Measurements from ENCODE around the gene ANP32A. TPM values are rescaled to one million over a fixed set of nuclear protein-coding genes. Genes with fewer than 3 reads are reported as not detected.
A peak's percentile ranks its signal among the peaks of the same experiment; 100 is the strongest.

The ANP32A gene
- total RNA-seq, 1 experiment from 2014 or later: 250 TPM

DNA sequence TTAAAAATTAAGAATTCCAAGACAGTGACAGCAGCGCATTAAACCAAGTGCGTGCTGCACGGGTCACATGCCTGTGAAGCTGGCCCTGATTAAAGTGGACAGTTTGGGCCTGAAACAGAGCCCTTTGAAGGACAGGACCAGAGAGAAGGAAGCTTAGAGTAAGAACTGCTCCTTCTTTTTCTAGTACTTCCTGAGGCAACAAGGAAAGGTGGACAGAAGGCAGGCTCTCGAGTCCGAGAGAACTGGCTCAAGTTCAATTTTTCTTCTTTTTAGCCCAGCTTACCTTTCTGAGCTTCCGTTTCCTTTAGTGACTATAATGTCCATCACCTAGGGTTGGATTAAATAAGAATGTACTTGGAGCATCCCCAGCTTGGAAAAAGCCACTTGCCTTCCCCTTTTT is 26.9 kb downstream of the ANP32A start:
- Mint-ChIP-seq H3K9me3 (ENCODE audit: low read depth, unreplicated experiment) (no peaks in the 10 kb centered on the region), H3K27me3 (ENCODE audit: unreplicated experiment) (no peaks in the 10 kb centered on the region), H3K4me3 (ENCODE audit: low read depth, unreplicated experiment) (no peak overlapping the region), H3K4me1 (ENCODE audit: low read depth, unreplicated experiment) (peaks cover 75% of the 10 kb centered on the region), H3K27ac (ENCODE audit: unreplicated experiment) (no peak overlapping the region), H3K36me3 (ENCODE audit: insufficient read depth, unreplicated experiment) (peaks cover 17% of the 10 kb centered on the region)
- intact Hi-C loops (cut with micrococcal nuclease; ENCODE audit: unreplicated experiment): no loop called here
- no TSS peak for BruUV-seq (replicated peaks)
- TF ChIP-seq, protein P1, sequence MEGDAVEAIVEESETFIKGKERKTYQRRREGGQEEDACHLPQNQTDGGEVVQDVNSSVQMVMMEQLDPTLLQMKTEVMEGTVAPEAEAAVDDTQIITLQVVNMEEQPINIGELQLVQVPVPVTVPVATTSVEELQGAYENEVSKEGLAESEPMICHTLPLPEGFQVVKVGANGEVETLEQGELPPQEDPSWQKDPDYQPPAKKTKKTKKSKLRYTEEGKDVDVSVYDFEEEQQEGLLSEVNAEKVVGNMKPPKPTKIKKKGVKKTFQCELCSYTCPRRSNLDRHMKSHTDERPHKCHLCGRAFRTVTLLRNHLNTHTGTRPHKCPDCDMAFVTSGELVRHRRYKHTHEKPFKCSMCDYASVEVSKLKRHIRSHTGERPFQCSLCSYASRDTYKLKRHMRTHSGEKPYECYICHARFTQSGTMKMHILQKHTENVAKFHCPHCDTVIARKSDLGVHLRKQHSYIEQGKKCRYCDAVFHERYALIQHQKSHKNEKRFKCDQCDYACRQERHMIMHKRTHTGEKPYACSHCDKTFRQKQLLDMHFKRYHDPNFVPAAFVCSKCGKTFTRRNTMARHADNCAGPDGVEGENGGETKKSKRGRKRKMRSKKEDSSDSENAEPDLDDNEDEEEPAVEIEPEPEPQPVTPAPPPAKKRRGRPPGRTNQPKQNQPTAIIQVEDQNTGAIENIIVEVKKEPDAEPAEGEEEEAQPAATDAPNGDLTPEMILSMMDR (IDR thresholded peaks at IDR 0.05; ENCODE audit: unreplicated experiment): no peak
- CTCF ChIA-PET: interaction anchor here (0.9 to 1.0 kb wide), 2 partner anchors 10 to 82 kb away, joined by 4 read pairs; no protein-coding TSS in a partner anchor
- no peak for DNase-seq

DNA sequence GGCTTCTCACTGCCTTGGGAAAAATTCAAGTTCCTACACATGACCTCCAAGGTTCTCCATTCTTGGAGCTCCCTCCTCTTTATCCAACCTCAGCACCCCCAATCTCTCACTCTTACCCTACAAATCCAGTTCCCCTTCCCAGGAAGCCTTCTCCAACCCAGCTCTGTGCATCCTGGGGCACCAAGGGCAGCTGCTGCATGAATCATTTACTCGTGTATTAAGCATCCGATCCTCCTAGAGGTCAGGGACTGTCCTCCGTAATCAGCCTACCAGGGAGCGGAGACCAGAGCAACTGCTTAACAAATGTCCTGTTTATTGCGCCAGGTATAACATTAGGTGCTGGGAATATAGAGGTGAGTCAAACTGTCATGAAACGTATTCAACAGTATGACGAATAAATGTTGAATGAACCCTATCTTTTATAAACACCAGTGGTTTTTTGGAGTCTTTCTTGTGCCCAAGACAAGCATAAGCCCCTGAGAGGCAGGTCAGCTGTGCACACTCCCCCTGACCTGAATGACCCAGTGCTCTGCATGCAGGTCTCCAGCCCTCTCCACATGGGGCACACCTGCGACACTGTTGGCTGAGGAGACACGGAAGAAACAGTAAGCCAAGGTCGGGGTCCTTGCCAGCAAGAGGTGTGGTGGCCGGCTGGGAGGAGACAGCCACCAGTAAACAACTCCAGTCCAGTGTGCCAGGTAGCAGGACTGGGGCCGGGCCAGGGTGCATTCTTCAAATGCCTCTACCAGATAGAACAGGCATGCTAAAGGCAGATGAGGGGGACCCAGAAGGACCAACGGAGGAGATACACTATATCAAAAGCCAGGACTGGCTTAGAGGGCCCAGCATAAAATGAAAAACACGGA is 27.6 kb downstream of the ANP32A start:
- Mint-ChIP-seq H3K9me3 (ENCODE audit: low read depth, unreplicated experiment) (no peaks in the 10 kb centered on the region), H3K27ac (ENCODE audit: unreplicated experiment) (no peak overlapping the region), H3K4me1 (ENCODE audit: low read depth, unreplicated experiment) (peaks cover 75% of the 10 kb centered on the region), H3K4me3 (ENCODE audit: low read depth, unreplicated experiment) (no peak overlapping the region), H3K27me3 (ENCODE audit: unreplicated experiment) (no peaks in the 10 kb centered on the region), H3K36me3 (ENCODE audit: insufficient read depth, unreplicated experiment) (peaks cover 23% of the 10 kb centered on the region)
- TF ChIP-seq, protein P1 (IDR thresholded peaks at IDR 0.05; ENCODE audit: unreplicated experiment): no peak
- DNase-seq: peak; percentile 37
- CTCF ChIA-PET: interaction anchor here (0.9 to 1.0 kb wide), 2 partner anchors 10 to 83 kb away, joined by 4 read pairs; no protein-coding TSS in a partner anchor
- no TSS peak for BruUV-seq (replicated peaks)
- intact Hi-C loops (cut with micrococcal nuclease; ENCODE audit: unreplicated experiment): no loop called here

DNA sequence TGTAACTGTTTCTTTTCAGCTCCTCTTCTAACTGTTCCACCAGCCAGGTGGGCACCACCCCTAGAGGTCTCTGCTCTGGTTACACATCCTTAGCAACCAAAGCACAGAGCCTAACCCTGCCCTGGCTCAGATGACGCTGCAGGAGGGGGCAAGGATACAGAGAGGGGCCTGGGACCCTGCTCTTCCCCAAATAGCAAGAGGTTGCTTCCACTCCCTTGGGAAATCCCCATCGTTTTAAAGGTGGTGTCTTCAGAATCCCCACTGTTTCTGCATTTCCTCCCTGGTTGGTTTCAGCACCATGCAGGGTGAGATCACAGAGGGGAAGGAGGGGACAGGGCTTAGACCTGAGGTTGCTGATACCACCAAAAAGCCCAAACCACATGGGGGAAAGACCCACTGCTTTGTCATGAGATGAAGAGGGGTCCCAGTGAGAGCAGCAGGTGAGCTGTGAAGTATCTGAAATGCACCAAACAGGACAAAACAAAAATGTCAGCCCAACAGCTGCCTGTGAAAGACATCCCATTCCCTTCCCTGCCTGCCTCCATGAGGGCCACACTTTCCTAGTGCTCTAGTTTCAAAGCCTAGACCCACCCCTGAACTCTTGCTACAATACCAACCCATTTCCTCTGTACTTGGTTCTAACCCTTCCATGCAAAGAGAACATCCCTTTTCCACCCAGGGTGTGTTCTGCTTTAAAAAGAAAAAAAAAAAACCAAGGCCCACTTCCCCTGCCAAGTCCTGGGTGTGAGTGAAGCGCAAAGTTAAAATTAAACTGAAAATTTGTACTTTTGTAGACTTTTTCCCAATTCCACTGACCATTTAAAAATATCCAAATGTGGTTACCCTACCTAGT is 29.0 kb downstream of the ANP32A start:
- no peaks in the 10 kb centered on the region for H3K27me3 Mint-ChIP-seq (ENCODE audit: unreplicated experiment)
- H3K27ac Mint-ChIP-seq (ENCODE audit: unreplicated experiment): no peak overlapping the region
- H3K4me3 Mint-ChIP-seq (ENCODE audit: low read depth, unreplicated experiment): no peak overlapping the region
- peaks cover 30% of the 10 kb centered on the region for H3K36me3 Mint-ChIP-seq (ENCODE audit: insufficient read depth, unreplicated experiment)
- TF ChIP-seq, protein P1 (IDR thresholded peaks at IDR 0.05; ENCODE audit: unreplicated experiment): no peak
- no TSS peak for BruUV-seq (replicated peaks)
- H3K9me3 Mint-ChIP-seq (ENCODE audit: low read depth, unreplicated experiment): no peaks in the 10 kb centered on the region
- DNase-seq: no peak
- intact Hi-C loops (cut with micrococcal nuclease; ENCODE audit: unreplicated experiment): no loop called here
- peaks cover 67% of the 10 kb centered on the region for H3K4me1 Mint-ChIP-seq (ENCODE audit: low read depth, unreplicated experiment)
- CTCF ChIA-PET: no interaction called here

DNA sequence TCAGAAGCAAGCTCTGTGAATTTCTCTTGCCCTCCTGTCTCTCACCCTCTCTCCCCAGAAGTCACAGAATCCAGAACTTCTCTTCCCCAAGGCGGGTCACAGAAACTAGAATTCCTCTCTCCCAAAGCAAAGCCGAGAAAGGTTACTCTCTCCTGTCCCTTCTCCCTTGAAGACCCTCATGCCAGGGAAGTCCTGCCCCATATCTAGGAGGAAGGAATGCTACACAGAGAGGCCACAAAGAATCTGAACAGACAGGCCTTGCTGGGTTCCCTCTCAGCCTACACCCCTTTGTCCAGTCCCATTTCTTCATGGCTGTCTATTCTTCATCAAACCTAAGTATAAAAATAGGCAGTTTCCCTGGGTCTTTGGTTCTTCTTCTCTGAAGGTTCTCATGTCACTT is 29.8 kb downstream of the ANP32A start:
- peaks cover 34% of the 10 kb centered on the region for H3K36me3 Mint-ChIP-seq (ENCODE audit: insufficient read depth, unreplicated experiment)
- CTCF ChIA-PET: no interaction called here
- no TSS peak for BruUV-seq (replicated peaks)

More for the DNA sequence above, 29.8 kb downstream of the ANP32A start:
- Mint-ChIP-seq H3K27me3 (ENCODE audit: unreplicated experiment) (no peaks in the 10 kb centered on the region), H3K9me3 (ENCODE audit: low read depth, unreplicated experiment) (no peaks in the 10 kb centered on the region), H3K27ac (ENCODE audit: unreplicated experiment) (no peak overlapping the region), H3K4me3 (ENCODE audit: low read depth, unreplicated experiment) (no peak overlapping the region), H3K4me1 (ENCODE audit: low read depth, unreplicated experiment) (peaks cover 65% of the 10 kb centered on the region)
- TF ChIP-seq, protein P1 (IDR thresholded peaks at IDR 0.05; ENCODE audit: unreplicated experiment): no peak
- DNase-seq: no peak
- intact Hi-C loops (cut with micrococcal nuclease; ENCODE audit: unreplicated experiment): no loop called here
